ENCODE measurements around the gene MPRIP. TPM values are rescaled to one million over a fixed set of nuclear protein-coding genes. Genes with fewer than 3 reads are reported as not detected.

The MPRIP gene
- total RNA-seq, 1 donor from 2014 or later = 161 TPM

DNA sequence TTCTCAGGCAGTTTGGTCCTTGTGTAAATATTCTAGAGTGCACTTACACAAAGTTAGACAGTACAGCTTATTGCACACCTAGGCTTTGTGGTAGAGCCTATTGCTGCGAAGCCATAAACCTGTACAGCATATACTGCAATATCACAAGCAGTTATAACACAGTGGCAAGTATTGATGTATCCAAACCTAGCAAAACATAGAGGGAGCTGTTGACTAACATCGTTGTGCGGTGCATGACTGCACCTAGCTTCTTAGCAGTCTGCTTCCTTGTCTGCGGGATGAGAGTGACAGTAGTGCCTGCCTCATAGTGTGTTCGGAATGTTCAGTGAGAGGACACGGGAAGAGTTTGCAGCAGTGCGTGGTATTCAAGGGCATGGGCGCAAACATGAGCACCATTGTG is 78.9 kb downstream of the MPRIP start:
- no peaks in the 10 kb centered on the region for H3K27me3 Mint-ChIP-seq
- no peak overlapping the region for H3K27ac Mint-ChIP-seq
- intact Hi-C loops (cut with micrococcal nuclease) = no loop called here
- H3K36me3 Mint-ChIP-seq (ENCODE audit: low read depth) = peaks cover 2% of the 10 kb centered on the region
- DNase-seq = no peak
- no peak overlapping the region for H3K4me3 Mint-ChIP-seq
- H3K4me1 Mint-ChIP-seq = peaks cover 66% of the 10 kb centered on the region
- no peaks in the 10 kb centered on the region for H3K9me3 Mint-ChIP-seq

DNA sequence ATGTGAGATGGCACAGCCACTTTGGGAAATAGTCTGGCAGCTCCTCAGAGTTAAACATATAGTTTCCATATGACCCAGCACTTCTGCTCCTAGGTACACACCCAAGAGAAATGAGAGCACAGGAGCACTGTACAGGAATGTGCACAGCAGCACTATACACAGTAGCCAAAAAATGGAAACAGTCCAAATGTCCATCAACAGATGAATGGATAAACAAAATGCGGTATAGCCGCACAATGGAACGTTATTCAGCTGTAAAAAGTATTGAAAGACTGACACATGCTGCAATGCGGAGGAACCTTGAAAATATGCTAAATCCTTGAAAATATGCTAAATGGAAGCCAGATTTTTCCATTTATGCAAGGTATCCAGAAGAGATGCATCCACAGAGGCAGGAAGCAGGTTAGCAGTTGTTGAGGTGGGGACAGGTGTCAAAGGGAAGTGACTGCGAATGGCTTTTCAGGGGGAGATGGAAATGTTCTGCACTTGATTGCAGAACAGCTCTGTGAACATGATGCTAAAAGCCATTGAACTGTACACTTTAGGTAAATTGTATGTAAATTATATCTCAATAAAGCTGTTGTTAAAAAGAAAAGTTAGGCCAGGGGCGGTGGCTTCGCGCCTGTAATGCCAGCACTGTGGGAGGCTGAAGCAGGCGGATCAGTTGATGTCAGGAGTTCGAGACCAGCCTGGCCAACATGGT is 80.7 kb downstream of the MPRIP start:
- Mint-ChIP-seq H3K9me3 (no peaks in the 10 kb centered on the region), H3K27ac (no peak overlapping the region), H3K4me1 (peaks cover 62% of the 10 kb centered on the region), H3K27me3 (no peaks in the 10 kb centered on the region), H3K36me3 (ENCODE audit: low read depth) (no peaks in the 10 kb centered on the region), H3K4me3 (no peak overlapping the region)
- DNase-seq = no peak
- intact Hi-C loops (cut with micrococcal nuclease) = no loop called here

DNA sequence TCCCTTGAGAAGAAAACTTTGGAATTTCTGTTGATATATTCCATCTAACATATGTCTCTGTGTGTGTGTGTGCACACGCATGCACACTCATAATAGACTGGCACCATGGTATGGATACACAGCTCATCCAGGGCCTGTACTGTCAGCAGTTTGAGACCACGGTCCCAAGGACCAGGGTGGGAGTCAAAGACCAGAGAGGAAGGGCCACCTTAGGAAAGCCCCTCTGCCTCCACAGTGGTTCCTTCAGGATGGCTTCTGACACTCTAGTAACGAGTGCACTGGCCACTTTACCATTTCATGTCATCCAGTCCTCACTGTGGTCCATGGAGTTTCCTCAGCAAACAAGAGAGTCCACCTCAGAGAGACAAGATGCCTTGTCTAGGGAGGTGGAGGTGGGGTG is 82.1 kb downstream of the MPRIP start:
- Mint-ChIP-seq H3K36me3 (ENCODE audit: low read depth) (peaks cover 2% of the 10 kb centered on the region), H3K9me3 (no peaks in the 10 kb centered on the region), H3K4me1 (peaks cover 52% of the 10 kb centered on the region), H3K27ac (no peak overlapping the region), H3K27me3 (no peaks in the 10 kb centered on the region), H3K4me3 (no peak overlapping the region)
- no peak for DNase-seq
- intact Hi-C loops (cut with micrococcal nuclease) = no loop called here

DNA sequence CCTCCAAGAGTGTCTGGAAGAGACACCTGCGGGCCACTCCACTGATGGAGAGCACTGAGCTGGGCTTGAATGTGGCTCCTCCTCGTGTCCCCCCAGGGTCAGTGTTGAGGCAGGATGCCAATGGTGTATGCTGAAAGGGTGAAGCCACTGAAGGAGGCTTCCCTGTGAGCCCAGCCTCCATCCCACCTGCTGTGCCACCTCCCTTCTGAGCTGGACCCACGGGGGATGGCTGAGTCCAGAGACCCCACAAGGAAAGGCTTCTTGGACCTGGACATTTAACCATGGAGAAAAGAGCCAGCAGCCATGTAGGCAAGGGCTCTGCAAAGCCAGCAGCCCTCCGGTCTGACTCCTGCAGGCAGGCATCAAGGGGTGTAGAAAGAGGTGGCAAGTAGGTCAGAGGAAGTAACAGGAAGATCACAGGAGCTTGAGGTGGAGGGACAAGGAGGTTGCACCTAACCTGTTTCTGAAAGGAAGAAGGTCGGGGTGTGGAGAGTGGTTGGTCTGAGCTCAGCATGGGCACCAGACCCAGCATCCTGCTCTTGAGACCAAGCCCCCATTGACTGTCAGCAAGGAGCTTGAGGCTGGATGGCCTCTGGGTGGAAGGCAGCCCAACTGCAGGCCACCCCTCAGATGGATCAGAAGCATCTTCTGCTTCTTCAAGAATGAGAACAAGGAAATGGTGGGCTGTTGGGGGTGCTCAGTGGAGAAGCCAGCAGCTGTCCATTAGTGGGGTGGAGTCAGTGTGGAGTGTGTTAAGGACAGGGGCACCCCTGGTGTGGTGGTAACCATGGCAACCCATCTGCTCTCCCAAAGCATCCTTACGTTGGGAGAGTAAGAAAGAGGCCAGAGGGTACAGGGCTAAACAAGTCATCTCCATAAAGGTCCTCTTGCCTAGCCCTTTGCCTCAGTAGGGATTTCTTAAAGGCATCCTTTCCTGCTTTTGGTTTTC is 83.2 kb downstream of the MPRIP start:
- DNase-seq = peak; percentile 70
- Mint-ChIP-seq H3K27me3 (no peaks in the 10 kb centered on the region), H3K9me3 (no peaks in the 10 kb centered on the region), H3K36me3 (ENCODE audit: low read depth) (peaks cover 2% of the 10 kb centered on the region), H3K4me1 (peaks cover 42% of the 10 kb centered on the region), H3K4me3 (peak overlapping the region; percentile 50), H3K27ac (peak overlapping the region; percentile 73)
- intact Hi-C loops (cut with micrococcal nuclease) = no loop called here

DNA sequence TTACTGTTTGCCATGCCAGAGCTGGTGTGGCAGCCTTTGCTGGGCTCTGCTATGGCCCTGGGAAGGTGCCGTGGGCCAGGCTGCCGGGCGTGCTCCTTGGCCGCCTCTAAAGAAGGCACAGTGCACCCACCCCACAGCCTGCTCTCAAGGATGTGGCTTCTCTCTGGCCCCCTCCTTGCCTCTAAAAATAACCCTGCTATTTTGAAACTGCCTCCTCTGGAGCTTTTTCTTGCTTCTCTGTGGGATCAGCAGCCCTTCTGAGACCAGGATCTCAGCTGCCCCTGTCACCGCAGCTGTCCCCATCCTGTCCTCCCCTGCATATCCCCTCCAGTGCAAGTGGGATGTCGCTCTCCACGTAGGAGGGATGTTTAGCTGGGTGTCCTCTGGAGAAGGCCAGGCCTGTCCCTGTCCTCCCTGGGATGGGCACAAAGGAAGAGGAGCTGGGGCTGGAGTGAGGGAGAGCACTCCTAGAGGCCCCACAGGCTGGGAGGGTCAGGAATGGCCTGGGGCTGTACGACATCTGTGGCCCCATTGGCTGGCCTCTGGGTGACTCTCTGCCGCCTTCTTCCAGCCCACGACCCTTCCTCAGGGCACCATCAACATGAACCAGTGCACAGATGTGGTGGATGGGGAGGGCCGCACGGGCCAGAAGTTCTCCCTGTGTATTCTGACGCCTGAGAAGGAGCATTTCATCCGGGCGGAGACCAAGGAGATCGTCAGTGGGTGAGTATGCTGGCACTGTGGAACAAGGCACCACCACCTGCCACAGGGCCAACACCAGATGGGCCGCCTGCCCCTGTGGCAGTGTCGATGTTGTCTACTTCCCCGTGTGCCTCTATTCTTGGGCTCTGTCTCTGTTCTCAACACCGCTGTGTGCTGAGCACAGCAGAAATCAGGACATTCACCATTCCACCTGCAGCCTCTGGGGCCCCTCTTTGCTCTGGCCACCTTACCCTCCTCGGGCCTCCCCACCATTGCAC is 84.2 kb downstream of the MPRIP start:
- Mint-ChIP-seq H3K36me3 (ENCODE audit: low read depth) (peaks cover 2% of the 10 kb centered on the region), H3K27ac (peak overlapping the region; percentile 20), H3K9me3 (no peaks in the 10 kb centered on the region), H3K4me3 (peak overlapping the region; percentile 37), H3K27me3 (no peaks in the 10 kb centered on the region), H3K4me1 (peaks cover 33% of the 10 kb centered on the region)
- no peak for DNase-seq
- intact Hi-C loops (cut with micrococcal nuclease) = no loop called here

DNA sequence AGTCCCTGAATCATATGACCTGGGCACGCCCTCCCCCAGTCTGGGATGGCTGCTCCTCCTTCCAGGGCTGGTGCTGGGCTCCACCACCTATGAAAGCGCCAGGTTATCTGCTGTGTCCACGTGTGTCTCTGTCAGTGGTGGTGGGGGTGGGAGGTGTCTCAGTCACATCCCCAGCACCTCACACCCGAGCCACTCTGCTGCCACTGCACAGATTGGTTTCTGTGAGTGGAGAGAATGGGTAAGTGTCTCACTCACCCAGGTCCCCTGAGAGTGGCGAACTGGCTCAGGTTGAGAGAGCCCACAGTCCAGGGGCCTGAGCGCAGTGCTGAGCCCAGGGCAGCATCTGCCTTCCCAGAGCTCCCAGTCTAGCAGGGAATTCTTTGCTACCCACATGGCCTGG is 84.9 kb downstream of the MPRIP start:
- H3K4me1 Mint-ChIP-seq = peaks cover 27% of the 10 kb centered on the region
- peak overlapping the region; percentile 37 for H3K4me3 Mint-ChIP-seq
- DNase-seq = no peak
- peak overlapping the region; percentile 15 for H3K27ac Mint-ChIP-seq
- peaks cover 2% of the 10 kb centered on the region for H3K36me3 Mint-ChIP-seq (ENCODE audit: low read depth)
- H3K9me3 Mint-ChIP-seq = no peaks in the 10 kb centered on the region
- no peaks in the 10 kb centered on the region for H3K27me3 Mint-ChIP-seq
- intact Hi-C loops (cut with micrococcal nuclease) = no loop called here

DNA sequence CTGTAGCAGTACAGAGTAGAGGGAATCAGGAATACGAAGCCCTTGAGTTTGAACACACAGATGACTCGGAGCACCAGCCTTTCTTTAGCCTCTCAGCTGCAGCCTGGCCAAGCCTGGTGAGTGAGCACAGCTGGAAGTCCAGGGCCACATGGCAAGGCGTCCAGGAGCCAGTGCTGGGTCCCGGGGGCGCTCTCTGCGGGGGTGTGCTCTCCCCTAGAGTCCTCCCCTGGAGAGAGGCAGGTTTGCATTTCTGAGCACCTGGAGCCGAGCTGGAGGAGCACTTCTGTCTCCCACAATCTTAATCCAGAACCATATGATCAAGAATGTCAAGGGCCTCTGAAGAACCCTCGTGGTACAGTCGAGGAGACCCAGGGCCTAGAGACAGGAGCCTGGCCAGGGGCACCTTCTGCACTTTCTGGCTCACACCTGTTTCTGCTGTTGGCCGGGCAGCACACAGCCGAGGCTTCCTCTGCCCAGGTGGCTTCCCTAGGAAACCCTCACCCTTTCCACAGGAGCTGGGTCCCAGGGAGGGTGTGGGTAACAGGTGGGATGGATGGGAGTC is 85.6 kb downstream of the MPRIP start:
- H3K9me3 Mint-ChIP-seq = no peaks in the 10 kb centered on the region
- peaks cover 2% of the 10 kb centered on the region for H3K36me3 Mint-ChIP-seq (ENCODE audit: low read depth)
- H3K27me3 Mint-ChIP-seq = no peaks in the 10 kb centered on the region
- DNase-seq = no peak
- H3K4me1 Mint-ChIP-seq = peaks cover 27% of the 10 kb centered on the region
- no peak overlapping the region for H3K4me3 Mint-ChIP-seq
- intact Hi-C loops (cut with micrococcal nuclease) = no loop called here
- no peak overlapping the region for H3K27ac Mint-ChIP-seq

DNA sequence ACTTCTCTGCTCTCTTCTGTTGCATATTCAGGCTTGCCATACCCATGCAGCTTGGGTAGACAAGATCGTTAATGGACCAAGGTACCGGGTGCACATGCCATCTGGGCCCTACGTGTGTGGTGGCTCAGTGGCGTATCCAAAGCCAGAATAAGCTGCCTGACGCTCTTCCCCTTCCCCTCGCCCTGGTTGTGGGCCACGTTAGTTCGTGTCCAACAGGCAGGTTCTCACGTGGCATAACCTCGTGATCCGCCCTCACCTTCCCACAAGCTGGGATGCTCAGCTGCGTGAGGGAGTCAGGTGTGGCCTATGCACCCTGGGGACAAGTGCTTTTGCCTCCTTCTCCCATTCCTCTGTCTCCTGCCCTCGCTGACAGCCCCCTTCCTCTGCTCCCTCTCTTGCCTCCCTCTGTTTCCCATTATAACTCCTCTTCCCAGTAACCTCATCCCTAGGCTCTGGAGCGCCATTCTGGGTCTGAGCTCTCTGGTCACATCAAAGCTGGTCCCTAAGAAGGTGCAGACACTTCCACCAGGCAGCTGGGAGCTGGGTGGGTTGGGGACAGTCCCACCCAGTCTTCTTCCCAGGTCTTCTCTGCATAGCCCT is 86.3 kb downstream of the MPRIP start:
- no peaks in the 10 kb centered on the region for H3K27me3 Mint-ChIP-seq

DNA sequence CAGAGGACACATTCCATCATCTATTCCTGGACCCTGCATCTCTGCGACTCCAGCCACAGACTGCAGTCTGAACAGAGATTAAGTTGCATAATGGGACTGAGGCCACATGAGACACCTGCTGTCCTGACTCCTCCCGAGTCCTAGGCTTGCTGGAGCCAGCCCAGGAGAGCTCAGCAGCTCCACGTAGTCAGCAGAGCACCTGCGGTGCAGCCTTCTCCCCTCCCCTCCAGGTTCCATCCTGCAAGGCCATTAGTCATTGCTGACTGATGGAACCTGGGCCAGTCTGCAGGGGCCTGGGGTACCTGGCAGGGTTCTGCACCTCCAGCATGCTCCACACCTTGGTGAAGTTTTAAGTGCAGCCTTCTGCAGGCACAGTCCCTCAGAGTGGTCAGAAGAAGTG is 87.2 kb downstream of the MPRIP start:
- no peaks in the 10 kb centered on the region for H3K27me3 Mint-ChIP-seq
- no peak overlapping the region for H3K27ac Mint-ChIP-seq
- H3K4me1 Mint-ChIP-seq = peaks cover 20% of the 10 kb centered on the region
- intact Hi-C loops (cut with micrococcal nuclease) = no loop called here
- no peaks in the 10 kb centered on the region for H3K9me3 Mint-ChIP-seq
- peaks cover 4% of the 10 kb centered on the region for H3K36me3 Mint-ChIP-seq (ENCODE audit: low read depth)
- DNase-seq = no peak
- H3K4me3 Mint-ChIP-seq = no peak overlapping the region

More for the DNA sequence above, 86.3 kb downstream of the MPRIP start:
- Mint-ChIP-seq H3K27ac (no peak overlapping the region), H3K36me3 (ENCODE audit: low read depth) (peaks cover 2% of the 10 kb centered on the region), H3K4me1 (peaks cover 24% of the 10 kb centered on the region), H3K4me3 (no peak overlapping the region), H3K9me3 (no peaks in the 10 kb centered on the region)
- DNase-seq = no peak
- intact Hi-C loops (cut with micrococcal nuclease) = no loop called here

DNA sequence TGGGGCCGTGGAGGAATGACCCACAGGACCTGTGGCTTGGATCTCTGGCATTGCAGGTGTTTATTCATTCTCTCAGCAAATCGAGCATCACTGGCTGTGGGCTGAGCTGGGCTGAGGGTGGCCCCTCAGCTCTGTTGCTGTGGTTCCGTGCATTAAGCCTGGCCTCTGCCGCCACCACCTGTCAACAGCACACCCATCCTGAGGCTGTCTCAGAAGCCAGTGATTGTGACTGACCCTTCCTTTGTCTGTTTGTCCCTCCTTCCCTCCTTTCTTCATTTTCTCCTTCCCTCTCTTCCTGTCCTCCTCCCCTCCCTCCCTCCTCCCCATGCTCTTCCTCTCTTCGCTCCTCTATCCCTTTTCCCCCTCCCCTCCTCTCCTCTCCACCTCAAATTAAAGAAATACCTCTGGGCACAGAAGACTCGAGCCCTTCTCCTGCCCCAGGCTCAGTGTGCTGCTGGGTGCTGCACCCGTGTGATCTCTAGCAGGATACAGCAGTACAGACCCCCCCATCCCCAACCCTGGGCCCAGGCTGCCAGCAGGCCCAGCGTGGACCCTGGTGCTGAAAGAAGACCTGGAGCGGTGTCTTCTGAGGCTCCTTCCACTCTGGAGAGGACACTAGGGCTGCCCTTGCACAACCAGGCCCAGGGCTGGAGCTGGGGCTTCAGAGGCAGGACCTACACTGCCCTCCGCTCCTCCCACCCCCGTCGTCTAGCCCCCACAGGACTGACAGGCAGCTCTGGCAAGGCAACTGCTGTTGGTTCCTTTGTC is 88.0 kb downstream of the MPRIP start:
- no peak for DNase-seq
- Mint-ChIP-seq H3K9me3 (no peaks in the 10 kb centered on the region), H3K4me1 (peaks cover 15% of the 10 kb centered on the region), H3K4me3 (no peak overlapping the region), H3K36me3 (ENCODE audit: low read depth) (peaks cover 6% of the 10 kb centered on the region), H3K27ac (no peak overlapping the region), H3K27me3 (no peaks in the 10 kb centered on the region)
- intact Hi-C loops (cut with micrococcal nuclease) = no loop called here

DNA sequence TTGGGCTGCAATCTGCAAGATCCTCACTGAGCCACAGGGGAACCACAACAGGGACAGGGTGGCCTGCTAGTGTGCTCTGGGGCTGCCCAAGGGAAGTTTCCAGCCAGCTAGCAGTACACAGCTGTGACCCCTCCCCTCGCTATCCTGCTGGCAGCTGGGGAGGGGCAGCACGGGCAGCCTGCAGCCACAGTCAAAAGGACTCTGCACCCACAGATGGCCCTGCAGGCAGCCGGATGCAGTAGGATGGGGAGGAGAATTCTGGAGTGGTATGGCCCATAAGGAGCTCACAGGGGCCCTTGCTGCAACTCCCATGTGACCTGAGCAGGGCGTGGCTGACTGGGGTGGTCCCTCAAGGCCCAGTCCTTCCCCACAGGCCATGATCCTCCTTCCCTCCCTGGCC is 89.6 kb downstream of the MPRIP start:
- no peak overlapping the region for H3K27ac Mint-ChIP-seq

DNA sequence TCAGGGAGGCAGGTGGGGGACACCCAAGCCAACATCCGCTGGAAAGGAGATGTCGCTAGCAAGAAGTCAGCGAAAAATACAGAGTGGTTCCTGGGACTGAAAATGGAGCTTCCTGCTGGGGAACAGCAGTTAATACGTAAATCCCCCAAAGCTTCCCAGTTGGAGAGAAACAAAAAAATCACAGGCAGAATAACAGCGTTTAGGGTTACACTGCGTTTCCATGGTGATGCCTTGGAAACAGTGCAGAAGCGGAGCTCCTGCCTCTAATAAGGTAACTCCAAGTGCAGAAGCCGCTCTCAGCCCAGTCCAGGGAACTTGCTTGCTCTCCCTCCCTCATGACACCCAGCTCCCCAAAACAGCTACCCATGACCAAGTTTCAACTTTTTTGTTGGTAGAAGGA is 90.5 kb downstream of the MPRIP start:
- Mint-ChIP-seq H3K4me3 (no peak overlapping the region), H3K4me1 (no peaks in the 10 kb centered on the region), H3K27ac (no peak overlapping the region), H3K9me3 (no peaks in the 10 kb centered on the region), H3K36me3 (ENCODE audit: low read depth) (peaks cover 16% of the 10 kb centered on the region), H3K27me3 (no peaks in the 10 kb centered on the region)
- DNase-seq = no peak
- intact Hi-C loops (cut with micrococcal nuclease) = no loop called here

More for the DNA sequence above, 89.6 kb downstream of the MPRIP start:
- Mint-ChIP-seq H3K9me3 (no peaks in the 10 kb centered on the region), H3K27me3 (no peaks in the 10 kb centered on the region), H3K36me3 (ENCODE audit: low read depth) (peaks cover 10% of the 10 kb centered on the region), H3K4me1 (peaks cover 3% of the 10 kb centered on the region), H3K4me3 (no peak overlapping the region)
- no peak for DNase-seq
- intact Hi-C loops (cut with micrococcal nuclease) = no loop called here
